Upper lobe of right lung (tissue), 1 donor: ENCODE results near the gene PNPLA5. TPM values are rescaled to one million over a fixed set of nuclear protein-coding genes. Genes with fewer than 3 reads are reported as not detected.

Source experiments
- ATAC-seq: fragments of 200-7000 bp; cut with Tn5 transposase; one replicate; pipeline ENCODE4 v1.9.1; 2020; ENCODE audit warnings: mild to moderate bottlenecking, moderate library complexity
- DNase-seq: peaks from one replicate; pipeline ENCODE4 v3.0.0-alpha.2; 2020
- H3K27ac ChIP-seq: fragments of 200-600 bp; one replicate; pipeline ENCODE4 v1.8.0; 2022
- H3K27me3 ChIP-seq: fragments of 200-600 bp; one replicate; pipeline ENCODE4 v1.8.0; 2022; ENCODE audit warnings: mild to moderate bottlenecking
- H3K36me3 ChIP-seq: fragments of 200-600 bp; one replicate; pipeline ENCODE4 v1.8.0; 2022
- H3K4me1 ChIP-seq: fragments of 200-600 bp; one replicate; pipeline ENCODE4 v1.8.0; 2022
- H3K4me3 ChIP-seq: fragments of 200-600 bp; one replicate; pipeline ENCODE4 v1.8.0; 2022; ENCODE audit warnings: mild to moderate bottlenecking
- H3K9me3 ChIP-seq: fragments of 200-600 bp; one replicate; pipeline ENCODE4 v1.8.0; 2022
- intact Hi-C: fragments of 100-400 bp; cut with DNase I; formaldehyde crosslinking; loops from one replicate; pipeline ENCODE4 v1.11.0; 2022
- total RNA-seq: library from RNA; stranded (reverse); fragmentation: NEBNext Ultra II Directional; extraction: Animal tissue kit (Norgen Biotek cat#: 25700); gene quantifications from one replicate; pipeline ENCODE4 v1.2.1, GENCODE V29; 2021
- TF ChIP-seq, protein P1 (sequence below): fragments of 200-600 bp; IDR thresholded peaks from one replicate; pipeline ENCODE4 v1.8.0; 2022; ENCODE audit warnings: antibody characterized with exemption
- donor health status: DM: no; HTN: yes; CAD: no; lungs with severe emphysema.

Gene PNPLA5
- total RNA-seq, 1 donor from 2014 or later: not detected

- TF ChIP-seq, protein P1, sequence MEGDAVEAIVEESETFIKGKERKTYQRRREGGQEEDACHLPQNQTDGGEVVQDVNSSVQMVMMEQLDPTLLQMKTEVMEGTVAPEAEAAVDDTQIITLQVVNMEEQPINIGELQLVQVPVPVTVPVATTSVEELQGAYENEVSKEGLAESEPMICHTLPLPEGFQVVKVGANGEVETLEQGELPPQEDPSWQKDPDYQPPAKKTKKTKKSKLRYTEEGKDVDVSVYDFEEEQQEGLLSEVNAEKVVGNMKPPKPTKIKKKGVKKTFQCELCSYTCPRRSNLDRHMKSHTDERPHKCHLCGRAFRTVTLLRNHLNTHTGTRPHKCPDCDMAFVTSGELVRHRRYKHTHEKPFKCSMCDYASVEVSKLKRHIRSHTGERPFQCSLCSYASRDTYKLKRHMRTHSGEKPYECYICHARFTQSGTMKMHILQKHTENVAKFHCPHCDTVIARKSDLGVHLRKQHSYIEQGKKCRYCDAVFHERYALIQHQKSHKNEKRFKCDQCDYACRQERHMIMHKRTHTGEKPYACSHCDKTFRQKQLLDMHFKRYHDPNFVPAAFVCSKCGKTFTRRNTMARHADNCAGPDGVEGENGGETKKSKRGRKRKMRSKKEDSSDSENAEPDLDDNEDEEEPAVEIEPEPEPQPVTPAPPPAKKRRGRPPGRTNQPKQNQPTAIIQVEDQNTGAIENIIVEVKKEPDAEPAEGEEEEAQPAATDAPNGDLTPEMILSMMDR: no peak
- ATAC-seq (no peak), DNase-seq (no peak)
- Histone ChIP-seq H3K27me3 (no peaks in the 10 kb centered on the region), H3K4me1 (no peaks in the 10 kb centered on the region), H3K9me3 (no peaks in the 10 kb centered on the region), H3K36me3 (no peaks in the 10 kb centered on the region), H3K4me3 (no peak overlapping the region), H3K27ac (no peak overlapping the region)
- intact Hi-C loops: no loop called here
Observed at GRCh38 chr22:43841742-43842141, 50.1 kb downstream of the PNPLA5 start.

GRCh38 chr22:43840851-43841250 lies 51.0 kb downstream of the PNPLA5 start:
- no peaks in the 10 kb centered on the region for H3K36me3 ChIP-seq
- no peak for DNase-seq
- H3K27me3 ChIP-seq: no peaks in the 10 kb centered on the region
- no peaks in the 10 kb centered on the region for H3K9me3 ChIP-seq
- no peak overlapping the region for H3K27ac ChIP-seq
- no peaks in the 10 kb centered on the region for H3K4me1 ChIP-seq
- TF ChIP-seq, protein P1: no peak
- intact Hi-C loops: no loop called here
- no peak overlapping the region for H3K4me3 ChIP-seq
- ATAC-seq: no peak

DNA sequence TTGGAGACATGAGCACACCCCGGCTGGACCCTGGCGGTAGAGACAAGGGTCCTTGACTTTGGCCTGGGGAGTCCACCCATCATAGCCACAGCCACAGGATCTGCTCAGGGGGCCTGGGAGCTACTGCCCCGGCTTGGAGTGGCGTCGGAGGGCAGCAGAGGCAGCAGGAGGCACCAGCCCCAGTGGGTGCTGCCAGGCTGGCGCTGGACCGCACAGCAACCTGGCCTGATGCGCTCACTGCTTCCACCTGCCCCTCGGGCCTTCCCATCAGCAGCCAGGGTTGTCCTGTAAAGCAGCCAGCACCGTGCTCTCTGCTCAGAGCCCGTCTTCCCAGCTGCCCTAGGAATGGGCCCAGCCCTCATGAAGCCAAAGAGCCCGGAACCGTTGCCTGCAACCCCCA lies 51.4 kb downstream of the PNPLA5 start:
- no peak for DNase-seq
- Histone ChIP-seq H3K4me3 (no peak overlapping the region), H3K36me3 (no peaks in the 10 kb centered on the region), H3K27me3 (no peaks in the 10 kb centered on the region), H3K9me3 (no peaks in the 10 kb centered on the region), H3K4me1 (no peaks in the 10 kb centered on the region), H3K27ac (no peak overlapping the region)
- no peak for ATAC-seq
- intact Hi-C loops: no loop called here
- TF ChIP-seq, protein P1: no peak

- TF ChIP-seq, protein P1: no peak
- H3K4me3 ChIP-seq: no peak overlapping the region
- no peaks in the 10 kb centered on the region for H3K4me1 ChIP-seq
- no peak overlapping the region for H3K27ac ChIP-seq
- H3K9me3 ChIP-seq: no peaks in the 10 kb centered on the region
- no peak for ATAC-seq
- intact Hi-C loops: no loop called here
- DNase-seq: no peak
- H3K36me3 ChIP-seq: no peaks in the 10 kb centered on the region
- no peaks in the 10 kb centered on the region for H3K27me3 ChIP-seq
Observed at GRCh38 chr22:43839781-43840180, 52.0 kb downstream of the PNPLA5 start.

DNA sequence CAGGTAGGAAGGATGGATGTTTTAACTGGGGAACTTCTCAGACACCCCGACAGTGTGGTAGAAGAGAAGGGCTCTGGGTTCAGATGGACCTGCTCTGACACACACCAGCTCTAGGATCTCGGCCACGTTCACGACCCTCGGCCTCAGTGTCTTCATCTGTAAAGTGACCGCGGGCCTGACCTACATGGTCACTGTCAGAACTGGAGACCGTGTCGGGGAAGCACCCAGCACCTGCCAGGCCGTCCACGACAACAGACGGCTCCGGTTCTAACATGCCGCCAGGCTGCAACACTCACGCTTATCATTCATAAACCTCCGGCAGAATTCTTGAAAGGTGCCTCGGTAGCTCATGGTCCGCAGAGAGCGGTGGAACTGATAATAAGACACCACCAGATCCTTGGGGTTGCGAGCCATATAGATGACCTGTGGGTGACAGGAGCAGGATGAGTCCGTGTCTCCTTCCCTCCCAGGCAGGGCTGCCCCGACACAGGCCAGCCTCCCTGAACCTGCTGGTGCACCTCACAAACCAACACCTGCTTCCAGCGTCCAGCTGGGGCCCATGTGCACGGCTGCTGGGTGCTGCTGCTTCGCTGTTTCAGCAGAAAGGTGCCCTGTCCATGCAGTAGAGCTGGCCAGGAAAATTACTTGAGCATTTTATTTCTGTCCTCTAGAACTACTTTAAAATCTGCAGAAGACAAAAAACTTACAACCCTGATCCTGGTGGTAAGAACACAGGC lies 53.1 kb downstream of the PNPLA5 start:
- Histone ChIP-seq H3K27me3 (no peaks in the 10 kb centered on the region), H3K36me3 (no peaks in the 10 kb centered on the region), H3K27ac (no peak overlapping the region), H3K9me3 (no peaks in the 10 kb centered on the region), H3K4me3 (no peak overlapping the region), H3K4me1 (no peaks in the 10 kb centered on the region)
- no peak for DNase-seq
- no peak for ATAC-seq
- intact Hi-C loops: no loop called here
- TF ChIP-seq, protein P1: no peak

- intact Hi-C loops: no loop called here
- Histone ChIP-seq H3K27ac (no peak overlapping the region), H3K36me3 (no peaks in the 10 kb centered on the region), H3K4me3 (no peak overlapping the region), H3K9me3 (no peaks in the 10 kb centered on the region), H3K4me1 (no peaks in the 10 kb centered on the region), H3K27me3 (no peaks in the 10 kb centered on the region)
- ATAC-seq (no peak), DNase-seq (no peak)
- TF ChIP-seq, protein P1: no peak
Observed at GRCh38 chr22:43838161-43838560, 53.7 kb downstream of the PNPLA5 start.
